HG03571 (cell line): ENCODE measurements around the gene LOXHD1.

Experiments
- ATAC-seq: cut with Tn5 transposase; IDR thresholded peaks from one replicate; pipeline ENCODE4 v1.9.1; 2021; ENCODE audit not compliant: unreplicated experiment

The LOXHD1 gene

DNA sequence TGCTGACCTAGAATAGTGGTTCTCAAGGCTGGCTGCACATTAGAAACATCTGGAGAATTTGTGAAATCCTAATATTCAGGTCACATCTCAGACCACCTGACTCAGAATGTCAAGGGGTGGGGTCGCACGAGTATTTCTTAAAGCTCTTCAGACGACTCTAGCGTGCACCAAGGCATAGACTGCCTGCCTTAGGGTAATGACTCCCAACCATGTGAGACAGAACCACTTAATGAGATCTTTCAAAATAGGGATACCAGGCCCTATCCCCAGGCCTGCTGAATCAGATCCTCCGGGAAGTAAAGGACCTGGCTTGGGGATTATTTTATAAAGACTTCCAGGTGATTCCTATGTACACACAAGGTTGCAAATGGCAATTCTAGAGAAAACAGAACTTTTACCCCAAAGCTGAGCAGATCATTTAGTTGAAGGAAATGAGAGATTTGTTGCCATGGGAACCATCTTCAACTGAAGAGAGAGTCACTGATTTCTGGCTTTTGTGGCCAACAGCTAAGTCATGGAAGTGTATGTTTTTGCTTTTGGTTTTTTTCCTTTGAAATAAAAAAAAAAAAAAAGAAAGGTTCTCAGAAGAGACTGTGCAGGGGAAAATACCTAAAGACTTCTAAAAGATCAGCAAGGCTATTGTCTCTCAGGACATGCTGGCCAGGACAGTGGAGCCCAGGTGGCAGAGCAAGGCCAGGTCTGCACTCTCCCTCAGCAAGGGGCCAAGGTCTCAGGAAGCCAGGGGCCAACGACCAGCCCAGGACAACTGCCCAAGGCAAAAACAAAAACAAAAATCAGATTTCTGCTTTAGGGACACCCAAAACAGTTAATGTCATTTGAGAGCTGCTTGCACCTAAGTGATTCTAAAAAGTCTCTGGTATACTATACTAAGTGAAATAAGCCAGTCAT is 15.3 kb upstream of the LOXHD1 start:
- no peak for ATAC-seq

DNA sequence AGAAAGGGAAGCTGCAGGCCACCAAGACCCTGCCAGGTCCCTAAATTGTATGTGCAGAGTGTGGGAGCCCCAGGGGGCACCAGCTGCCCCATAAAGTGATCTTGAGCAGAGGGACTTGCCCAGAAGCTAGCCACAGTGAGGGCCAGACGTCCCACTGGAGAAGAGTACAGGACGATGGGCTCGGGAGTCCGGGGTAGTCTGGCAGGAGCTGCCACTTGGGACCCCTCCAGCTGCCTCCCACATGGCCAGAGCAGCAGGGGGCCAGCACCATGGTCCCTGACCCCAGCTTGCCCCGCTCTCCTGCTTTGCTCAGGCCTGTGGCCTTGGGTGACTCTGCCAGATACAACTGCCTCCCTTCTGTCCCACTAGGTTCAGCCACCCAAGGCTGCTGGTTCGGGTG is 11.7 kb upstream of the LOXHD1 start:
- ATAC-seq, result no peak

DNA sequence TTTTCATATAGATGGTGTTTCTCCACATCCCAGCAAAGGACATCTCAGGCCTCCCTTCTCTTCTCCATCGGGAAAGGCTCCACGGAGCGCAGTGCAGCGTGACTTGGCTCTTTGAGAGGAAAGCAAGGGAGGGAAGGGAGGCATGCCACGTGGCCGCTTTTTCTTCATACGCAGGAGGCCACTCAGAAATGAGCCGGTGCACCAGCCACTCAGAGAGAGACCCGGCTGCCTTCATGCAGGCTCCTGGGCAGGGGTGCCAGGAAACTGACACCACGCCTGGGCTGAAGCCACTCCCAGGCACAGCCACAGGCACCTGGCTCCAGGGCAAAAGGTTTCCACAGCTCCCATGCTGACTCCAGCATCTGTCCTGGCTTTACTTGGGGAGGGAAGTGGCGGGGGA is 11.1 kb upstream of the LOXHD1 start:
- ATAC-seq, result no peak

DNA sequence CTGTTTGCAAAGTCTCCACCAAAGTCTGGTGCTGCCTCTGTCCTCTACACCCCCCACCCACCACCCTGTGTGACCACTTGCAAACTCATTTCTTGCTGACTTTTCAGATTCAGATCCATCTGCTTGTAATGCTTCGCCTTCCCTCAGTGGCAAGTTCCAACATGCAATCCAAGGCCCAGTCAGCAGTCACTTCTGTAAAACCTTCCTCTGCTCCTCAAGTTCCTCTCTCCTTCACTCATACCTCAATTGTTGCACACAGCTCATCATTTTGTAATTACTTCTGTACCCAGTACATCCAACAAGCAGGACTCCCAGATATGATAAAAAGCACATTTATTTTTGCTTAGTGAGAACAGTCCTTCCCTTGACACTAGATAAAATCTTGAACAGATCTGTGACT is 6.5 kb upstream of the LOXHD1 start:
- no peak for ATAC-seq

DNA sequence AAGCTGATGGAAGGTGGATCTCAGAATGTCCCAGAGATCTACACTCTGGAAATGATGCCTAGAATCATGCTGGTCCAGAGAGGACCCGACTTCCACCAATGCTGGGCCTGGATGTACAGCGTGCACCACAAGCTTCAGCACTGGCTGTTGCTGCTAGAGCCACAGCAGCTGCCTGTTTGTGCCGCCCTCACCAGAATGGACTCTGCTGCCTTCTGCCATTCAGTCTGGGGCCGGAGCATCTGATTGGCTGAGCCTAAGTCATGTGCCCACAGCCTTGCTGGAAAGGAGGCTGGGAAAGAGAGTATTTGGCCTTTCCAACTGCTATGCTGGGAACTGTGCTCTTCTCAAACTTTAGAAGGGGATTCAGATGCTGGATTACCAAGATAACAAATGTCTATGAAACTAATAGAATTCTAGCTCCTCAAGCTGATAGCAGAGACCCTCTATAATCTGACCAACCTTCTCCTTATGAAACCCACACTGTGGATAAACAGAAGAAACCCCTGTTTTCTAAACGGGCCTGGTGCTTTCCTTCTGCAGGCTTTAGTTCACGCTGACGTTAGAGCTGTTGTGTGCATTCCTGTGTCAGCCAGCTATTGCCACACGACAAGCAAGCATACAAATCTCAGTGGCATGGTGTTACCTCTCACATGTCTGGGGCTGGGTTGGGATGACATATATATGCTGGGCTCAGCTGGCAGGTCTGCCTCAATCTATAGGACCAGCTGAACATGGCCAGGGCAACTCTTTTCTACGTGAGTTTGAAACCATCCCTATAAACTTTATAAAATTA is 4.1 kb upstream of the LOXHD1 start:
- no peak for ATAC-seq

DNA sequence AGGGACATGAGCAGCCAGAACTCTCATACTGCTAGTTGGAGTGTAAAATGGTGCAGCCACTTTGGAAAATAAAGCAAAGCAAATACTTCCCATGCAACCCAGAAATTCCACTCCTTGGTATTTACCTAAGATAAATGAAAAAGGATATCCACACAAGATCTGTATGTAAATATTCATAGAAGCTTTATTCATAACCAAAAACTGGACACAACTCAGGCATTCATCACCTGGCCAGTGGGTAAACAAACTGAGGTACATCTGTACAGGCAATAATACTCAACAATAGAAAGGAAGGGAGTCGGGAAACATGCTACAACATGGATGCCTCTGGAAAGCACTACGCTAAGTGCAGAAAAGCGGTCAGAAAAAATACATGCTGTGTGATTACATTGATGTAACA is 2.5 kb upstream of the LOXHD1 start:
- ATAC-seq, result no peak

DNA sequence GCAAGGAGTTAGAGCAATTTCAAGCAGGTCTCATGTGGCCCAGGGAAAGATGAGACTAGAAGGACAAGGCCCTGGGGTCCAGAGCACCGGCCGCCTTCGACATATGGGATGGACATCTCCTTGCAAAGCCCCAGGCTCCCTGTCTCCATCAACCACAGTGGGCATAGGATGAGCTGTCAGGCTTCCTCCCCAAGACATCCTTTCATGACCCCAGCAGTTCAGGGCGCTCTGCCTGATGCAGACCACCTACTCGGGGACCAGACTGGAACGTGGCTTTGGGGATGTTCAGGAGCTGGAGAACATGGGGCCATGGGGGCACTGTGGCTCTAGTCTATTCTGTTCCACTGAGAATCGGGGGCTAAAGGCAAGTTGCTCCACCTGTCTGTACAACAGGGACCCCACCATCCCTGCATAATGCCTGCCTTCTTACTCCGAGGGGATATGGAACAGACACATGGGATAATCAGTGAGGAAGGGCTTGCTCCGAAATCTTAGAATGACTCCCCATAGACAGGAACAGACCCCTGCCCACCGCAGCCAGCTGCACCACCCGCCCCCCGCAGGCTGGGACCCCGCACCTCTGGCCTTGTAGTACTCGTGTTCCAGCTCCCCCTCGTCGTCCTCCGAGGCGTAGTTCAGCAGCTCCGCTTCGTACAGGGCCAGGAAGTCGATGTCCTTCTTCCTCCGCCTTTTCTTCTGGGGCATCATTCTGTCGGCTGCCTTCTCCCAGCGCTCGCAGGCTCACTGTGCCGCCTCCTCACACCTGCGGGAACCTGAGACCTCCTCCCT is 500 bp downstream of the LOXHD1 start:
- ATAC-seq, result no peak

DNA sequence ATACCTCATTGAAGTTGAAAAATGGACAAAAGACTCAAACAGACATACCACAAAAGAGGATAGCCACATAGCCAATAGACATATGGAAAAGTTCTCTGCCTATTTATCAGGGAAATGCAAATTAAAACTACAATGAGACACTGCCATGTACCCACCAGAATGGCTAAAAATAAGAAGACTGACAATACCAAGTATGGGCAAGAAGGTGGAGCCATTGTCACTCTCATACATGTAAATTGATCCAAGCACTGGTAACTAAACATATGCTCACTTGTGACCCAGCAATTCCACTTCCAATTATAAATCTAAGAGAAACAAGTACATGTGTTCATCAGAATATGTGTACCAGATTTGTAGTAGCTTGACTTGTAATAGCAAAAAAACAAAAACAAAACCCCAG is 4.6 kb downstream of the LOXHD1 start:
- ATAC-seq, result no peak

DNA sequence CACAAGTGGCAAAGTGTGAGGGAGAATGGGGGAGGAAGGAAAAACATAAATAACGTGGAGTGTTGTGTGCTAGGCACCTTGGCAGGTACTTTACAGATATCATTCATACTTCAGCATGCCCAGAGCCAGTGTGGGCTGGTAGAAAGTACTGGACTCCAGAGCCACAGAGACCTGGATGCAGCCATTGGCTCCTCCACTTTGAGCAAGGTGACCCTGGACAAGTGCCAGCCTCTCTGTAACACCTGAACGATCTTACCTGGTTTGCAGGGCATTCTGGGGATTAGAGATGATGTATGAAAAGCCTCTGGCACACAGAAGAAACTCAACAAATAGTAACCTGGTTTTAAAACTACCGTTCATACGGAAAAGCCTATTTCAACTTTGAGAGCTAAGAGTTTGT is 6.3 kb downstream of the LOXHD1 start:
- no peak for ATAC-seq

DNA sequence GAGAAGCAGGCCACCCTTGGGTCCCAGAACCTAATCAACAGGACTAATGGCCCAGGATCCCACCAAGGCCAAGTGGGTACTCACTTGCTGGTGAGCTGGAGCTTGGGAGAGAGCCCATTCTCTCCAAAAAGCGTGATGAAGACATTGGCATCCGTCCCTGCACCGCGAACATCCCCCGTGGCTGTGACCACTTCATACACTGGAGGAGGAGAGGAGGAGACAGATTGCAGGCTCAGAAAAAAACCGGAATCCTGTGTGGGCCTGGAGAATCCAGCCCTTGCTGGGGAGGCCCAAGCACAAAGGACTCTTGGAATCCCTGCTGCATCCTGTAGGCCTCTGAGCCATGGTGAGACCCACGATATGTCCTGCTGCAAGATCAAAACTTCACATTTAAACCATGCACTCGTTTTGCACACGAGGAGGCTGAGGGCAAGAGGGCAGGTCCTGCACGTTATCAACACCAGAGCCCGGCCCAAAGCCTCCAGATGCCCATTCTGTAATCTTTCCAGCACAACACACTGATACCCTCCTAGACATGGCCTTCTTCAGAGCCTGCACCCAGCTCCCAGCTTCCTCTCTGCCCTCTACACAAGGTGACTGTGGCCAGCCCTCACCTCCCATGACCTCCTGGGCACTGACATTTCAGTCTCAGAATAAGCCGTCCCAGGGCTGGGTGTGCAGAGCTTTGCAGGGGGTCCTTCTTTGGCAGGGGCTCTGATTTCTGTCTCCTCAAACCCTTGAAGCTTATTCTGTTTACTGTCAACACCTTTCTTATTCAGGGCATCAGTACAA is 7.8 kb downstream of the LOXHD1 start:
- ATAC-seq, result no peak

DNA sequence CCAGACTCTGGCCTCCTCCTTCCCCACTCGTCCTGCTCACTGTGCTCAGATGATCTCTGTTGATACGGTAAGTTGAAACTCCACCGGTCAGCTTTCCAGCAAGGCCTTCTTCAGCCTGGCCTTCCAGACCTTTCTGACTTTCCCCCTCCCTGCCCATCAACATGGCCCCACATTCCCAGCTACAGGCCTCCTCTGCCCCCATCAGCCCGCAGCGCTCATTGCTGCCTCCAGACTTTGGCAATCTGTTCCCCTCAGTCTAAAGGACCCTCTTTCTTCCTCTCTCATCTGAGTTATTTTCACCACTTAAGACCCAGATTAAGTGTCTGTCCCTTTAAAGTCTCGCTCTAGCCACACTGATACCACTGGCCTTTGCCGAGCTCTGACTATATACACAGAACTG is 10.6 kb downstream of the LOXHD1 start:
- ATAC-seq, result no peak

DNA sequence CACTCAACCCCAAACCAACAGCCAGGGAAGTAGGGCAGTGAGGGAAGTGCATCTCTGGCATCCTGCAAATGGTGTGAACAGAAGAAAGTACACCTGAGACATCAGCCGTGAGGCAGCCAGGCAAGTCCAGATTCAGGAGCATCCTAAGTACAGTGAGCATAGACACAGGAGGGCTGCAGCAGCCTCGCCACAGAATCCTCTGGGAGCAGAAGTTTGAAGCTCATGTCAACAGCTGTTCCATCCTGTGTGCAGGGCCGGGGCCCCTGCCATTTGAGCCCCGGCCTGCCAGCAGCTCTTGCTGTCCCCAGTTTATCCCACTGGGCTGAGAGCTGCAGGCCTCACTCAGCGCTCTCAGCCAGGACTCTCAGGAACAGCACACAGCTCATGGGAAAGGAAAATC is 14.5 kb downstream of the LOXHD1 start:
- no peak for ATAC-seq

DNA sequence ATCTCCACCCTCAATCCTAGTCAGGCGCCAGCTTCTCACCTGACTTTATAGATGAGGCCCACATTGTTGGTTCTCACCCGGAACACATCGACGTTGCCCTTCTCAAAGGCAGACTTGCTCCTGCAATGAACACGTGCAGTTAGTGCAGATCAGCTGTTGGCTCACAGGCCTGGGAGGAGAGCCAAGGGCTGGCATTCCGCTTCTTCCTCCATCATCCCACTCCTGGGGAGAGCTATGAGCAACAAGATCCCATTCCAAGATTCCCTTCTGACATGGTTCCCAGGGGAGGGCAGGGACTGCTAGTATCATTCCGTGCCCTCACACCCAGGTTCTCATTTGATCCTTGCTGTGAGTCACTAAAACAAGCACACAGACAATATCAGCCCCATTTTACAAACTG is 15.1 kb downstream of the LOXHD1 start:
- ATAC-seq, result no peak

DNA sequence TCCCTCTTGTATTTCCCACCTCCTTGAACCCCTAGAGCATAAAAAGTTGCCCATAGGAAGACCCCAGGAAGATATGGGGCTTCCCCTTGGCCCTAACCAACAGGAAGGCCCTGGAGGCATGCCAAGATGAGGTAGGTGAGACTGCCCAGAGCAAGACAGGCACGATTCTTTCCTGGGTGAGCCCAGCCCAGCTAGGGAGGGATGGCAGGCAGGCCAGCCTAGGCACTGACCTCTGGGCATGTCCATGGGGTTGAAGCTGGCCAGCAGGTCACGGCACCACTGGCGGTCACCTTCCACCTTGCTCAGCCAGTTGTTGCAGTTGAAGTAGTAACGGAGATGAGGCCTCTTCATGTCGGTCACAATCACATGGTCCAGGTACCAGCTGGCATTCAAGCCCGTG is 17.6 kb downstream of the LOXHD1 start:
- no peak for ATAC-seq

DNA sequence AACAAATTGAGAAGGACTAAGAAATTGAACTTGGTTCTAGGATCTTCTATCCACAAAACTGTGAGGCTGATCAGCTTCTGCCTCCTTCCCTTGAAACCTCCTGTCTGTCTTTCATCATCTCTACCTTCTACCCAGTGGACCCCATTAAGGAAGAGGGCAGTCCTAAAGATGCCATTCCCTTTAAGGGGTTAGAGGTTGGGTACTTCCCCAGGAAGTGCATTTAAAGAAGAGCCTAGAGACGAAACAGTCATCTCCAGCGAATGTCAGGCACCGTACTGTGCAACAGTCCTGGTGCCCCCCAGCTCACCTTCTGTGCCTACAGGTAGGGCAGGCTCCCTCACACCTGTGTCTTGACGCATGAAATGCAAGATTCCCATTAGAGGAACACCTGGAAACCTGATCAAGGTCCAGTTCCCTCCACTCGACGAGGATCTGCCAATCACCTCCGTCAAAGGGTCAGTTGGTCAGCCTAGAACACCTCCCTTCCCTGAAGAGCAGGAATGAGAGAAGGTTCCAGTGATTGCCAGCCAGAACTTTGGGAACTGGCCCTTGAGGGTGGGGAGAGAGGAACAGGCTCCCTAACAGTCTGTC is 20.9 kb downstream of the LOXHD1 start:
- ATAC-seq, result no peak

DNA sequence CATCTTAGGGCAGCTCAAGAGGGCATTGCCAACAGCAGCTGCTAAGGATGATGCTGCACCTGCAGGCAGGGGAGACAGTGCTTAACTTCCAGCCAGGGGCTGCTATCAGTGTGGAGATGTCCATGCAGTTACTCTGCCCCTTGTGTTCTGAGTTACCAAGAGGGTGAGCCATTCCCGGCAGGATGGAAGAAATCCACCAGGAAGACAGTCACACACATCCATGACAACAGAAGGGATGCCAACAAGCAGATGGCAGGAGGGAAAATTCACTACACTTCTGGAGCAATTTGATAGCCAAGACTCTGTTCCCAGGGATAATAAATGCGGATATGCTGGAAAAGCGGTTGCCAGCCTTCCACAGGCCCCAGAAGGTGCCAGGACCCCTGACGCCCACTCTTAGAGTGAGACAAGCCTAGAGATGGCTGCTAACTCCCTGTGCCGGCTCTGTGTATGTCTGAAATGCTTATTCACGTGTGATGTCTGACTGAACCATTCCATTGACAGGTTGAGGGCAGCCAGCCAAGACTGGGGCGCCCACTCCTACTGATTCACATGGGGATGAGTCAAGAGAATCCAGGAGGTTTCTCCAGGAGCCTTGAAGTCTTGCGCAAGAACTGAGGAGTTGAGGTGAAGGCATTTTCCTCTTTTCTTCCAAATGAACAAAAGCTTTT is 24.5 kb downstream of the LOXHD1 start:
- ATAC-seq, result no peak

DNA sequence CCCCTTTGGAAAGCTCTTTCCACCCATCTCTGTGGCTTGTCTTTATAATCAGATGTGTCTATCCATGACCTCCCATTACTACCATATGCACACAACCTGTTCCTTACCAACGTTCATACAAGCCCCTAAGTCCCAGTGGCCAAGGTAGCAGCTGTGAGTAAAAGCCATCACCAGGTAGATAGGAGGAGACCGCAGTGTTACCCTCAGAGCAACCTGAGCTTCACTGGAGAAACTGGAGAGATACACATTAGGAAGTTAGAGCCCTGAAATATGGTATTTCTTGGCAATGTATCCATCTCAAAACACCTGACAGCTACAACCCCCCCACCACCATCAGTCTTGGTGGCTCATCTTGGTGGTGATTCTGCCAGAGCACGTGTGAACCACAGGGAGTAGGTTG is 26.0 kb downstream of the LOXHD1 start:
- ATAC-seq, result no peak

DNA sequence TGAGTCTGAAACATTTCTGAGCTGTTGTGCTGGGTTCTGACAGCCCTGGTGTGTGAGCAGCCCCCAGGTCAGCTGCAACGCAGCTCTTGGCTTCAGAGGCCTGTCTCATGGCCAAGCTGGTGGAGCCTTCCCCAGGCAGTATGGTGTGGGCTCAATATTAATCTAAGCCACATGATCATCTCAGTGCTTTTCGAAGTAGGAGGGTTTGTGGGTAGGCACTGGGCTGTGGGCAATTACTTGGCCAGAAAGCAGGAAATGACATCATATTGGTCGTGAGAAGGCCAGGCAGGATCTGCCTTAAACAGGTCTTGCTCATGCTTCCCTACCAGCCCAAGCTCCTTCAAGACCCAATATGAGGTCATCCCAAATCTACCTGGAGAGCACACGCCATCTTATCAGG is 26.9 kb downstream of the LOXHD1 start:
- ATAC-seq, result no peak

DNA sequence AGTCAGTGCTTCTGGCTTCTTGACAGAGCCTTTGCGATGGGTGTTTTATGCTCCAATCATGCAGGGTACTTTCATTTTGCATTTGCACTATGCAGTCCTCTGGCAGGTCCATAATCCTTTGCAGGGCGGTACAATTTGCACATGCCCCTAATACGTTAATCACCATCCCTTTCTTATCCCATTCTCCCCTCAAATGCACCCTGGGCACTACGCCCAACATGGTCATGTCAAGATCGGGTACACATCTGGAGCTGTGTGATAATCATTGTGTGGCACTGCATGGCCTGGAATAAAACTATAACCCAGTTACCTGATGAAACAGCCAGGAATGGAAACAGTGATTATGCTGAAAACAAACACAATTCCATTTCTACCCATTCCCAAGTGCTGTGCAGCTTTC is 27.7 kb downstream of the LOXHD1 start:
- no peak for ATAC-seq

DNA sequence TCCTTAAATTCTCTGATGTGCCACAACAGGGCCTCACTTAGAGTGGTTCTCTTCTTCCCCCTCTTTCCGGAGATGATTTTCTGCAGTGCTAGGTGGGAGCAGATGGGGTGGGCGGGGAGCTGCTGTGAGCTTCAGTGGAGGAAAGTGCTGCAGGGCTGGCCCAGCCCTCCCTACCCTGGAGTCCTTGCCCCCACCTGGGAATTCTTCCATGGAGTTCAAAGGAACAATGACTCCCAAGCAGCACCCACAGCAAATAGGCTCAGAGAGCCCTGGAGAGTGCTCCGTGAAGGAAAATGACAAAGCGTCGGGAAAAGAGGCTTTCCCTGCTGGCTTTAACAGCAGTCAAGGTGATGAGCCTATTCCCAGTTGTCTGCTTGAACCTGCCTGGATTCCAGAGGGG is 28.8 kb downstream of the LOXHD1 start:
- ATAC-seq, result no peak
